ENCODE measurements around the gene ASMTL.

ASMTL gene

DNA sequence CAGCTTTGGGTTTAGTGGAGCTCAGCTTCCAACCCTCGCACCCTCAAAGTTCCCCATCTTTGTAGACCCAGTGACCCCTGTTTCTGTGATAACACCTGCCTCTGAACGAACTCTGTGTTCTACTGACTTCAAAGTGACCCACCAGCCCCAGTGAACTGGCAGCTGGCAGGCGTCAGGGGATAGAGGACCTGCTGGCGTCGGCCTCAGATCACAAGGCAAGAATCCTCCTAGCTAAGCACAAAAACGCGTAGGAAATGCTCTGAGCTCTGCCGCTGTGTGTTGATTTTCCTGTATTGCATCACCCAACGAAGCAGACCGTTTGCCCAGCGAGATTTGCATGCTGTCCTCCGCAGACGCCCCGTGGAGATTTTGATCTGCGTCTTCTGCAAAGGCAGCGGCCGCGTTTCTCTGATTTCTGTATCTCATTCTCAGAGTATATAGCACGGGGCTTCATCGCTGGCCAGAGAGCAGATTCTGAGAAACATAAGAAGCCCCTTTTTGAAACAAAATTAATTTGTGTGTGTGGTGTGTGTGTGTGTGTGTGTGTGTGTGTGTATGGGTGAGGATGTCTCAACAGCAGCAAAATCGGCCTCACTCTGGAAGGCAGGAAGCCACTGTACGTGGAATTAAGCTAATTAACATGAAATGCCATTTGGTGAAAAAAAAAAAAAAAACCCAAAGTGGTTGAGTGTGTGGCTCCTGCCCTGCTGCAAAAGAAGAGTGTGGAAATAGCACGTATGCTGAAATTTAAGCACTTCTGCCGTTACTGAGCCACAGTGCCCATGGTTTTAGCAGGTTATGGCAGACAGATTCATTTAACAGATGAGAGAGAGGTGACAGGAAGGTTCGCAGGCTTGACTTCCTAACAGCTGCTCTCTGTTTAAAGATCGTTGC is 29.2 kb upstream of the ASMTL start:
- peak; percentile 66 for DNase-seq (ENCODE audit: low read depth)
- TF ChIP-seq CTCF (IDR thresholded peaks at IDR 0.05; ENCODE audit: control insufficient read depth, insufficient read depth, low read depth, low read length, missing control alignments) = no peak

GRCh38 chrX:1480082-1480785 is 27.5 kb upstream of the ASMTL start:
- no peak for DNase-seq (ENCODE audit: low read depth)
- no peak overlapping the region for H3K4me3 ChIP-seq (ENCODE audit: control insufficient read depth, low read depth, low read length)
- no peak for TF ChIP-seq CTCF (IDR thresholded peaks at IDR 0.05; ENCODE audit: control insufficient read depth, insufficient read depth, low read depth, low read length, missing control alignments)

More for the DNA sequence above, 29.2 kb upstream of the ASMTL start:
- no peak overlapping the region for H3K4me3 ChIP-seq (ENCODE audit: control insufficient read depth, low read depth, low read length)

DNA sequence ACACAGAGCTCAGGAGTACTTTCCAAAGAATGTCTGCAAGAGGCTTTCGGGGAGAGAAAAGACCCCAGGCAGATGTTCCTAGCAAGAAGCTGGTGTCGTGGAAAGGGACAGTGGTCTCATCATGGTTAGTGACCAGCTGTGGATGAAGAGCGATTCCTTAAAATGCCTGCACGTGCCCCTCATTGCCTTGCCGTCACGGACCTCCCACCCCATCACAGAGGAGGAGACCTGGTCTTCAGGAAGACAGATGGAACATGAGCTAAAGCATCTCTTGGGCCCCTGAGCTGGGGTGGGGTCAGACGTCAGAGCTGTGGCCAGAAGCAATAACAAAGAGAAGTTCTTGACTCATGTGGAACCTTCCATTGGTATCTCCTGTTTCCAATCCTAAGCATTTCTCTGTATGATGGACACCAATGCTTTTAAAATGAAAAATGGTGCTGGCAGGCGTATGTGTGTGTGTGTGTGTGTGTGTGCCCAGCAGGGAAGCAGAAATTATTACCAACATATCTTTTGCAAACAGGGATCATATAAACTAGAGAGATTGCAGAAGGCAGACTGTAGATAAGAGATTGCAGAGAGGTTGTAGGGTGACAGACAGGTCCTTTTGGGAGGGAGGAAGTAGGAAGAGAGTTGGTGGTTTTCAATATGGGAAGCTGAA is 25.2 kb upstream of the ASMTL start:
- no peak for TF ChIP-seq CTCF (IDR thresholded peaks at IDR 0.05; ENCODE audit: control insufficient read depth, insufficient read depth, low read depth, low read length, missing control alignments)
- H3K4me3 ChIP-seq (ENCODE audit: control insufficient read depth, low read depth, low read length) = no peak overlapping the region
- DNase-seq (ENCODE audit: low read depth) = no peak

DNA sequence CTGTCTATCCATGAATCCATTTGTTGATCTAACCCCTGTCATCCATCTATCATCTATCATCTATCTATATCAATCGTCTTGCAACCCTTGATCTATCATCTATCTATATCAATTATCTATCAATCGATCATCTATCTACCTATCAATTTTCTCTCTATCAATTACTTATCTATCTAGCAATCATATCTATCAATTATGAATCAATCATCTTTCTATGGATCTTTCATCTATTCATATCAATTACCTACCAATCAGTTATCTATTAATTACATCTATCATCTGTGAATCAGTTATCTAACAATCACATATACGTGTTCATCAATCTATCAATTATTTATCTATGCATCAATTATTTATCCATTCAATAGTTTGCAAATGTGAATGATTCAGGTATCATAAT is 24.5 kb upstream of the ASMTL start:
- no peak for DNase-seq (ENCODE audit: low read depth)
- H3K4me3 ChIP-seq (ENCODE audit: control insufficient read depth, low read depth, low read length) = no peak overlapping the region
- no peak for TF ChIP-seq CTCF (IDR thresholded peaks at IDR 0.05; ENCODE audit: control insufficient read depth, insufficient read depth, low read depth, low read length, missing control alignments)

- no peak for DNase-seq (ENCODE audit: low read depth)
- no peak for TF ChIP-seq CTCF (IDR thresholded peaks at IDR 0.05; ENCODE audit: control insufficient read depth, insufficient read depth, low read depth, low read length, missing control alignments)
- H3K4me3 ChIP-seq (ENCODE audit: control insufficient read depth, low read depth, low read length) = no peak overlapping the region
These were observed 24.0 kb upstream of the ASMTL start for GRCh38 chrX:1476682-1477081.

DNA sequence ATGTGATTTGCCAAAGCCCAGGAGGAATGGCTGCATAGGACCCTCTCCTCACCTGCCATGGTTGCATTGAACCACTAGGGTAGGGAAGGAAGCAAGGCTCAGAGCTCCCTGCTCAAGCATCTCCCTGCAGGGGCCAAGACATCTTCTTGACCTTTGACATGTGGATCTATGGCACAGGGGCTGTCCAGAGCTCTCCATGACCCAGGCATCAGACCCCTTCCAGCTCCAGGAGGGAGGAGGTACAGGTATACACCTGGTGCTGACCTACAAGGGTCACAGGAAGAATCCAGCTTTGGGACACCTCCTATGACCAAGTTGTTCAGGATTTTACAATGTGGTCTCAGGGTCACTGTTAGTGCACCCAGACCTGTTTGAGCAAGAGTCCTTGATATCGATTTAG is 23.2 kb upstream of the ASMTL start:
- H3K4me3 ChIP-seq (ENCODE audit: control insufficient read depth, low read depth, low read length) = no peak overlapping the region
- no peak for DNase-seq (ENCODE audit: low read depth)
- no peak for TF ChIP-seq CTCF (IDR thresholded peaks at IDR 0.05; ENCODE audit: control insufficient read depth, insufficient read depth, low read depth, low read length, missing control alignments)

Measured in AG09309 (cell line).